ENCODE data around the gene TMEM187. TPM values are rescaled to one million over a fixed set of nuclear protein-coding genes. Genes with fewer than 3 reads are reported as not detected.

The TMEM187 gene
- total RNA-seq: 4.9 and 8.1 TPM in 2 replicates

GRCh38 chrX:153972368-153973126 is at the start of gene TMEM187:
Gene TMEM187, plus strand, starts transcription at chrX:153972754. Its CDS starts 9,309 bp downstream, at chrX:153982063.

GRCh38 chrX:153925739-153926551 is 46.6 kb upstream of the TMEM187 start, which contains the start of gene ARHGAP4:
Gene ARHGAP4, minus strand, starts transcription at chrX:153926264. Its CDS starts 62 bp downstream, at chrX:153926202.

GRCh38 chrX:153934762-153935325 is 37.7 kb upstream of the TMEM187 start, which contains the start of gene NAA10:
Gene NAA10, minus strand, starts transcription at chrX:153935037. Its CDS starts 133 bp downstream, at chrX:153934904.

GRCh38 chrX:153944140-153944799 is 28.3 kb upstream of the TMEM187 start, which contains the start of gene RENBP:
Gene RENBP, minus strand, starts transcription at chrX:153944643. Its CDS starts 33 bp downstream, at chrX:153944610.

GRCh38 chrX:153971450-153972367 is 845 bp upstream of the TMEM187 start, which contains the start of gene HCFC1:
Gene HCFC1, minus strand, starts transcription at chrX:153971818. Its CDS starts 978 bp downstream, at chrX:153970840.

GRCh38 chrX:154019633-154020528 is 47.3 kb downstream of the TMEM187 start, which contains the start of gene IRAK1:
Gene IRAK1, minus strand, starts transcription at chrX:154019902. Its CDS starts 90 bp downstream, at chrX:154019812.

Other genes starting within 250 kb of the TMEM187 start
- gene BCAP31, start 248.4 kb upstream of the TMEM187 start, total RNA-seq: 265 and 294 TPM in 2 replicates
- gene ABCD1, start 247.9 kb upstream of the TMEM187 start, total RNA-seq: 6.8 and 10.6 TPM in 2 replicates
- gene PLXNB3, start 208.5 kb upstream of the TMEM187 start, total RNA-seq: 3.2 and 5.5 TPM in 2 replicates
- 0.09 TPM in 2 replicates for gene SRPK3, start 191.7 kb upstream of the TMEM187 start, total RNA-seq
- 53.3 and 54.2 TPM in 2 replicates for gene IDH3G, start 178.4 kb upstream of the TMEM187 start, total RNA-seq
- gene SSR4, start 178.1 kb upstream of the TMEM187 start, total RNA-seq: 144 and 169 TPM in 2 replicates
- gene PDZD4, start 142.2 kb upstream of the TMEM187 start, total RNA-seq: 0.09 TPM in 2 replicates
- gene L1CAM, start 86.6 kb upstream of the TMEM187 start, total RNA-seq: 0.09 and 0.28 TPM in 2 replicates
- not detected in 2 replicates for gene AVPR2, start 68.1 kb upstream of the TMEM187 start, total RNA-seq
- gene ARHGAP4, start 46.5 kb upstream of the TMEM187 start, total RNA-seq: 26.4 and 50.0 TPM in 2 replicates
- gene NAA10, start 37.7 kb upstream of the TMEM187 start, total RNA-seq: 63.2 and 81.5 TPM in 2 replicates
- 1.6 and 2.1 TPM in 2 replicates for gene RENBP, start 28.1 kb upstream of the TMEM187 start, total RNA-seq
- gene HCFC1, start 936 bp upstream of the TMEM187 start, total RNA-seq: 14.8 and 16.4 TPM in 2 replicates
- gene IRAK1, start 47.1 kb downstream of the TMEM187 start, total RNA-seq: 69.3 and 71.9 TPM in 2 replicates
- gene MECP2, start 125.0 kb downstream of the TMEM187 start, total RNA-seq: 16.8 and 20.3 TPM in 2 replicates
- gene OPN1LW, start 171.5 kb downstream of the TMEM187 start, total RNA-seq: not detected in 2 replicates
- gene OPN1MW, start 209.8 kb downstream of the TMEM187 start, total RNA-seq: not detected in 2 replicates
- gene OPN1MW2, start 247.0 kb downstream of the TMEM187 start, total RNA-seq: not detected in 2 replicates

All from endothelial cell of coronary artery (primary cell).